Bronchial epithelial cell (primary cell): ENCODE measurements around the gene DDIAS. TPM values are rescaled to one million over a fixed set of nuclear protein-coding genes. Genes with fewer than 3 reads are reported as not detected.

Experiments
- DNase-seq: peaks from one replicate; pipeline ENCODE4 v3.0.0-alpha.2; 2010; ENCODE audit warnings: low read depth
- FAIRE-seq: peaks from 2 replicates; lab custom pipeline; 2011; peaks lifted over from hg19 to GRCh38; lab: Jason Lieb, UNC
- H3K27me3 ChIP-seq: 2 replicates; pipeline ENCODE4 v1.5.1; 2011; ENCODE audit warnings: low read length; ENCODE audit not compliant: control insufficient read depth, insufficient read depth
- H3K36me3 ChIP-seq: 2 replicates; pipeline ENCODE4 v1.5.1; 2011; ENCODE audit warnings: low read length; ENCODE audit not compliant: control insufficient read depth, insufficient read depth
- H3K4me3 ChIP-seq: 2 replicates; pipeline ENCODE4 v1.5.1; 2011; ENCODE audit warnings: mild to moderate bottlenecking, low read depth, low read length, control low read depth
- total RNA-seq: library from RNA; depleted of rRNA; stranded (reverse); fragments of >200 nt; gene quantifications from 2 replicates; pipeline ENCODE4 v1.2.1, GENCODE V29; 2014
- TF ChIP-seq, protein P1 (sequence below): IDR thresholded peaks from 2 replicates; pipeline ENCODE4 v1.5.1; 2011; ENCODE audit warnings: mild to moderate bottlenecking, moderate library complexity, low read length, control low read depth, inconsistent platforms; ENCODE audit not compliant: insufficient read depth, severe bottlenecking

DDIAS gene
- total RNA-seq, 1 donor from 2014 or later = under 0.01 TPM

DNA sequence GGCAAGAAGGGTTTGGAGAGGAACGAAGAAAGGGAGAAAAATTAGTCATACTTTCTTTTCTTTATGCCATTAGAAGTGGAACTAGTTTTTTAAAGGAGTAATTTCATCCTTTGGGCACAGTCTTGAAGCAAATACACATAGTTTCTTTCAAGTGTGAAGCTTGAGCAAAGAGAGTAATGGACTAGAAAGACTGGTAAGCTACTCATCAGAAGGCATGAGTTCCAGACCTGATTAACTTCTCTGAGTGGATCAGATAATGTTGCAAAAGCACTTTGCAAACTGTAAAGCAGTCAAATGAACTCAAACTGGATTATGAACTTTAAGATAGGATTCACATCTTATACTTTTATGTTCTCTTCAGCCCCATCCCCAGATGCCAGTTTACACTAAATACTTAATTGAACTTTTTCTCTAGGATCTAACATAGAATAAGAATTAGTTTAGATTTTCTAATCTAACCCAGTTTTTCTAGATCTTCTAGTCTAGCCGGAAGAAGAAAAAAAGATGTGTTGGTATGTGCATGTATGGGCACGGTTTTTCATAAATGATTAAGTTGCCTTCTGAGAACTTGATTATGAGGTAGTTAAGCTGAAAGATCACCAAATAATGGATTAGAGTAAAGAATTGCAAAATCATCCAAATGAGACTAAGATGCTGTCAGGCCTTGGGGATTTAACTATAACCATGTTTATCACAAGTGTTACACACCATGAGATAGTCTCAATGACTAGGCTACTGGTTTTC is 2.5 kb downstream of the DDIAS start:
- Histone ChIP-seq H3K36me3 (no peaks in the 10 kb centered on the region), H3K4me3 (no peak overlapping the region), H3K27me3 (no peaks in the 10 kb centered on the region)
- TF ChIP-seq, protein P1, sequence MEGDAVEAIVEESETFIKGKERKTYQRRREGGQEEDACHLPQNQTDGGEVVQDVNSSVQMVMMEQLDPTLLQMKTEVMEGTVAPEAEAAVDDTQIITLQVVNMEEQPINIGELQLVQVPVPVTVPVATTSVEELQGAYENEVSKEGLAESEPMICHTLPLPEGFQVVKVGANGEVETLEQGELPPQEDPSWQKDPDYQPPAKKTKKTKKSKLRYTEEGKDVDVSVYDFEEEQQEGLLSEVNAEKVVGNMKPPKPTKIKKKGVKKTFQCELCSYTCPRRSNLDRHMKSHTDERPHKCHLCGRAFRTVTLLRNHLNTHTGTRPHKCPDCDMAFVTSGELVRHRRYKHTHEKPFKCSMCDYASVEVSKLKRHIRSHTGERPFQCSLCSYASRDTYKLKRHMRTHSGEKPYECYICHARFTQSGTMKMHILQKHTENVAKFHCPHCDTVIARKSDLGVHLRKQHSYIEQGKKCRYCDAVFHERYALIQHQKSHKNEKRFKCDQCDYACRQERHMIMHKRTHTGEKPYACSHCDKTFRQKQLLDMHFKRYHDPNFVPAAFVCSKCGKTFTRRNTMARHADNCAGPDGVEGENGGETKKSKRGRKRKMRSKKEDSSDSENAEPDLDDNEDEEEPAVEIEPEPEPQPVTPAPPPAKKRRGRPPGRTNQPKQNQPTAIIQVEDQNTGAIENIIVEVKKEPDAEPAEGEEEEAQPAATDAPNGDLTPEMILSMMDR = no peak
- DNase-seq (peak; percentile 63), FAIRE-seq (no peak)

DNA sequence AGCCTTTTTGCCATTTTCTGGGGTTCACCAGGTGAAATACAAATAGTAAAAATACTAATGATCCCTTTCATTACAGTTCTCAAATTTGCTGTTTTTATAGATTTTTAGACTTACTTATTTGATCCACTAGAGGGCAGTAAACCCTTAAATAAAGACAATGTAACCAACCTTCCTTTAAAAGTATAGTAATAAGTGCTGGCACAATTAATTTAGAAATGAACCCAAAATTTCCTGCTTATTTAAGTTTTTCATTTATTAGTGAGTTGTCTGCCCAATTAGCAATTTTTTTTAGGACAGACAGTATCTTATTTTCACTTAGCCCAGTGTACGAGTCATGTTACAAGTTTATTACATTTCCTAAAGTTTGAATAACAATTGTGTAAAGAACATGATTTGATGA is 4.7 kb downstream of the DDIAS start:
- DNase-seq (peak; percentile 29), FAIRE-seq (no peak)
- Histone ChIP-seq H3K27me3 (no peaks in the 10 kb centered on the region), H3K36me3 (no peaks in the 10 kb centered on the region), H3K4me3 (no peak overlapping the region)
- TF ChIP-seq, protein P1 = peak; percentile 27

DNA sequence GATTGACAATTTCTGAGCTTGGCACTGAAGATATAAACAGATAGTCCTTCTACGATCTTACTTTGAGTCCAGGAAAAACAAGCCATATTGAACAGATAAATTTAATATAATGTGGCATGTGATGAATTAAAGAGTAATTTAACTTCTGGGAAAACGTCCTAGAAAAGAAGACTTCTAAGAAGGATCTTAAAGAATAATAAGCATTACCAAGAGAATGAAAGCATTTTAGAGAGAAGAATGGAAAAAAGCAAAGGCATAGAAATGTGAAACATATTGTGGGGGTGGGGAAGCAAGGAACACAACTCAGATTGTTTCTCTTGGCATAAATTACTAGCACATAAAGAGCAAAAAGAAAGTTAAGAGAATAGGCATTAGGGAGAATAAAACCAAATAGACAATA is 5.4 kb downstream of the DDIAS start:
- TF ChIP-seq, protein P1 = no peak
- FAIRE-seq (no peak), DNase-seq (no peak)
- Histone ChIP-seq H3K27me3 (no peaks in the 10 kb centered on the region), H3K36me3 (no peaks in the 10 kb centered on the region), H3K4me3 (no peak overlapping the region)

DNA sequence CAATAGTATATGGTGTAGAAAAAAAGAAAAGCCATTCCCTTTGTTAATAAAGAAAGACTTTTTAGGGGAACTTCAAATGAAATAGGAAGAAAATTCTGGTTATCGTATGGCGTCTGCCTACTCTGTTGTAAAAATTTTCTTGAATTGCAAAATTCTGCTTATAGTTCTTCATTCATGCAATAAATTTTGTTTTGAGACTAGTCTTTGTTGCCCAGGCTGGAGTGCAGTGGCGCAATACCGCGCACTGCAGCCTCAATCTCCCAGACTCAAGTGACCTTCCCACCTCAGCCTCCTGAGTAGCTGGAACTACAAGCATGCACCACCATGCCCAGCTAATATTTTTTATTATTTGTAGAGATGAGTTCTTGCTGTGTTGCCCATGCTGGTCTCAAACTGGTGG is 5.8 kb downstream of the DDIAS start:
- no peak for DNase-seq
- Histone ChIP-seq H3K4me3 (no peak overlapping the region), H3K36me3 (no peaks in the 10 kb centered on the region), H3K27me3 (no peaks in the 10 kb centered on the region)
- TF ChIP-seq, protein P1 = no peak
- no peak for FAIRE-seq

DNA sequence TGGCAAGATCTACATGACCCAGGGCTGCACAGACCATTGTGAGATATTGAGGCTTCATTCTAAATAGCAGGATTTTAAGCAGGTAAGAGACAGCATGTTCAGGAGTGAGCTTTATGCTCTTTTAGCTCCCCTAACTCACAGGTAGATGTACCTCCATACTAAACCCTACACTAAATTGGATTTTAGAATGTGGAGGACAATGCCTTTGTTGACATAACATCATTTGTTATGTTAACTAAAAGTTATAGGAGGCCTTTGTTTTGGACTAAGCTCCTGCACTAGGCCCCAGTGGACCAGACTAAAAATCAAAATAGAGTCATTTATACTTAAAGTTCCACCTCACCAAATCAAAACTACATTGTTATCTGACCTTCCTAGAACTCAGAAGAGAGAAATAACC is 6.8 kb downstream of the DDIAS start:
- Histone ChIP-seq H3K4me3 (no peak overlapping the region), H3K27me3 (no peaks in the 10 kb centered on the region), H3K36me3 (no peaks in the 10 kb centered on the region)
- TF ChIP-seq, protein P1 = no peak
- DNase-seq = no peak
- FAIRE-seq = no peak
